DMS114 treated with DMSO at 0.1 percent for 48 hours (cell line): Measurements from ENCODE around the gene RABL6.
"Not testable (repeated sequence)": the region's sequence is repeated elsewhere in the genome, so short reads cannot be mapped to it uniquely, and the experiment has no call there.

Experiments used
- DNase-seq: peaks from one replicate; lab custom pipeline; 2025; ENCODE audit not compliant: unreplicated experiment; lab: John Stamatoyannopoulos, UW

RABL6 gene

DNA sequence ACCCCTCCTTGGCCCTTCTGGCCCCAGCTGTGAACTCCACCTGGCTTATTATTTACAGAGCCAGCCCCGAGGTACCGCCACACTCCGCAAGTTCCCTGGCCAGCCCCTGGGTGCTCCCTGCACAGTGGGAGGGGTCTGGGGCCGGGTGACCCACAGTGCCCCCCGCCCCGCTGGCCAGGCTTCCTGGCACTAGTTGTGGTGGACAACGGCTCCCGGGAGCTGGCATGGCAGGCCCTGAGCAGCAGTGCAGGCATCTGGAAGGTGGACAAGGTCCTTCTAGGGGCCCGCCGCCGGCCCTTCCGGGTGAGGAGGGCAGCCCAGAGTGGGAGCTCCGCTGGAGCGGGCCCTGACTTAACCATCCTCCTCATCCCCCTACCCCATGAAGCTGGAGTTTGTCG, 48.3 kb downstream of the RABL6 start:
- DNase-seq, result no peak

DNA sequence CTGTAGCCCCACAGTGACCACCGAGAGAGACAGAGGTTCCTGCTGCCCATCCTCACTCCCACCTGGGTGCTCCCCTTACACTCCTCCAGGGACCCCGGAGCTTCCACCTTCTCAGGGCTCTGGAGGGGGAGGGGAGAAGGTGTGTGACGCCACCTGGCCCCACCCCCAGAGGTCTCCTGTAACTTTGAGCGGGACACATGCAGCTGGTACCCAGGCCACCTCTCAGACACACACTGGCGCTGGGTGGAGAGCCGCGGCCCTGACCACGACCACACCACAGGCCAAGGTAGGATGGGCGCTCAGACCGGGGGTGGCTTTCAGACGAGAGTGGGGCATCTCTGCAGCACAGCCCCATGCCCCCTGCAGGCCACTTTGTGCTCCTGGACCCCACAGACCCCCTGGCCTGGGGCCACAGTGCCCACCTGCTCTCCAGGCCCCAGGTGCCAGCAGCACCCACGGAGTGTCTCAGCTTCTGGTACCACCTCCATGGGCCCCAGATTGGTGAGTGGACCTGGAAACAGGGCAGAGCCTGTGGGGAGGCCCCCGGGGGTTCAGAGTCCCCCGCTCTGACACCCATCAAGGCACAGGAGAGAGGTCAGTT, 48.9 kb downstream of the RABL6 start:
- no peak for DNase-seq

DNA sequence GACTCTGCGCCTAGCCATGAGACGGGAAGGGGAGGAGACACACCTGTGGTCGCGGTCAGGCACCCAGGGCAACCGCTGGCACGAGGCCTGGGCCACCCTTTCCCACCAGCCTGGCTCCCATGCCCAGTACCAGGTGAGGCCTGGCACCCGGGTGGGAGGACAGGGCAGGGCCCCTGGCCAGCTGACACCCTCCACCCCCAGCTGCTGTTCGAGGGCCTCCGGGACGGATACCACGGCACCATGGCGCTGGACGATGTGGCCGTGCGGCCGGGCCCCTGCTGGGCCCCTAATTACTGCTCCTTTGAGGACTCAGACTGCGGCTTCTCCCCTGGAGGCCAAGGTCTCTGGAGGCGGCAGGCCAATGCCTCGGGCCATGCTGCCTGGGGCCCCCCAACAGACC, 49.4 kb downstream of the RABL6 start:
- no peak for DNase-seq

DNA sequence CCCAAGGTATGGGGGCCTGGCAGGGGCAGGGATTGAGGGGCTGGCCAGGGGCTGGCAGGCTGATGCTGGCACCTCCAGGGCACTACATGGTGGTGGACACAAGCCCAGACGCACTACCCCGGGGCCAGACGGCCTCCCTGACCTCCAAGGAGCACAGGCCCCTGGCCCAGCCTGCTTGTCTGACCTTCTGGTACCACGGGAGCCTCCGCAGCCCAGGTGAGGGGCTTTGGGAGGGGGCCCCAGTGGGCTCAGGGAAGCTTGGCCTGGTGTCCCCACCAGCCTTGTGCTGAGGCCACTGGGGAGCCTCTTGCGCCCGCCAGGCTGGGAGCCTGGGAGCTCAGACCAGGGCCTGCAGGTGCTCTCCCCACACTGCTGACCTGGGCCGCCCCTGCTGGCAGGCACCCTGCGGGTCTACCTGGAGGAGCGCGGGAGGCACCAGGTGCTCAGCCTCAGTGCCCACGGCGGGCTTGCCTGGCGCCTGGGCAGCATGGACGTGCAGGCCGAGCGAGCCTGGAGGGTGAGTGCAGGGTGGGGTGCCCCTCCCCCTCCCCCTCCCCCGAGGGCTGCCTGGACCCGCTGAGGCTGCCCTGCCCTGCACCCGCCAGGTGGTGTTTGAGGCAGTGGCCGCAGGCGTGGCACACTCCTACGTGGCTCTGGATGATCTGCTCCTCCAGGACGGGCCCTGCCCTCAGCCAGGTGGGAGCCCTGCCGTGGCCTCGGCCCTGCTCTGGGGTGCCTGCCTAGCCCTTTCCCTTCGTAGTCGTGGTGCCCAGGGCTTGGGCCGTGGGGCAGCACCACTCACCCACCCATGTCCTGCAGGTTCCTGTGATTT, 50.0 kb downstream of the RABL6 start:
- no peak for DNase-seq

DNA sequence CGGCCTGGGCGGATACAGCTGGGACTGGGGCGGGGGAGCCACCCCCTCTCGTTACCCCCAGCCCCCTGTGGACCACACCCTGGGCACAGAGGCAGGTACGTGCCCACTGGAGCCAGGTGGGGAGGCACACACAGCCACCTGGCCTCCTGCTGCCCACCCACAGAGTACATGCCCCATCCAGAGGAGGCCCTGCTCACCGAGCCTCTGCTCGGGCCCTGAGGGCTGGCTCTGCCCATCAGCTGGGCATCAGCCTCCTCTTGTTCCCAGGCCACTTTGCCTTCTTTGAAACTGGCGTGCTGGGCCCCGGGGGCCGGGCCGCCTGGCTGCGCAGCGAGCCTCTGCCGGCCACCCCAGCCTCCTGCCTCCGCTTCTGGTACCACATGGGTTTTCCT, 50.7 kb downstream of the RABL6 start:
- DNase-seq, result no peak

DNA sequence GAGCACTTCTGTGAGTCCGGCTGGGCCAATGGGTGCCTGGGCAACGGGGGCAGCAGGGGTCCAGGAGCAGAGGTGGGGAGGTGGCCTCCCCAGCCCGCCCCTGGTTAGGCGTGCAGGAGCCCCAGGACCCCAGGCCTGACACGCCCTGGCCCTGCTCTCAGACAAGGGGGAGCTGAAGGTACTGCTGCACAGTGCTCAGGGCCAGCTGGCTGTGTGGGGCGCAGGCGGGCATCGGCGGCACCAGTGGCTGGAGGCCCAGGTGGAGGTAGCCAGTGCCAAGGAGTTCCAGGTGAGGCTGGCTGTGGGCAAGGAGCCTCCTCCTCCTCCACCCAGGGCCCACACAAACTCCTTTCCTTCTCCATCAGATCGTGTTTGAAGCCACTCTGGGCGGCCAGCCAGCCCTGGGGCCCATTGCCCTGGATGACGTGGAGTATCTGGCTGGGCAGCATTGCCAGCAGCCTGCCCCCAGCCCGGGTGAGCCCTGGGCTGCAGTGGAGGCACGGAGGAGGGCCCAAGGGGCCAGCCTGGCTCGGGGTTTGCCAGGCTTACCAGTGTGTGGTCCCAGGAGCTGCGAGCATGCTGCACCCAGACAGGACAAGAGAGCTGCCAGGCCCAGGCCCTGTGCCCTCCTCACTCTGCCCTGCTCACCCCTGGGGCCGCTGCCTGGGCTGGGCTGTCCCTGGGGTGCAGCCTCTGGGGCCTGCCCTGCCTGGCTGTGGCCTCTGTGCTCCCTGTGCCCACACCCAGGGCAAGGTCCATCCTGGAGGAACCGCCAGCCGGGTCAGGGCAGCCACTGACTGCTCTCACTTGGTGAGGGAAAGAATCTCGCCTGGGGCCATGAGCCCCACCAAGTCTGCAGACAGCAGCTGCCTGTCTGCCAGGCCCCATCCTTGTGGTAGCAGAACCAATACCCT, 51.4 kb downstream of the RABL6 start:
- no peak for DNase-seq

DNA sequence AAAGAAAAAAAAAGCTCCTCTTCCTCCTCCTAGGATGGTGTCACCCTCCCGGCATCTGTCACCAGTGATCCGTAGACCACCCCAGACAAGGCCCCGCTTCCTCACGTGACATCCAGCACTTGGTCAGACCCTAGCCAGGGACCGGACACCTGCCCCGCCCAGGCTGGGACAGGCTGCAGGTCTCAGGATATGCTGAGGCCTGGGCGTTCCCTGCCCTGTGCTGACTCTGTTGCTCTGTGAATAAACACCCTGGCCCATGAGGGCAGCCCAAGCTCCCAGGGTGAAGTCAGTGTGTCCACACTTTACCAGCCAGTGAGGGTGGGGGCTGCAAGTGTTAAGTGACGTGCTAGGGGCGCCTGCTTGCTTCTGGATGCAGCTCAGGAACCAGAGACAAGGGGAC, 52.8 kb downstream of the RABL6 start:
- DNase-seq, result no peak

DNA sequence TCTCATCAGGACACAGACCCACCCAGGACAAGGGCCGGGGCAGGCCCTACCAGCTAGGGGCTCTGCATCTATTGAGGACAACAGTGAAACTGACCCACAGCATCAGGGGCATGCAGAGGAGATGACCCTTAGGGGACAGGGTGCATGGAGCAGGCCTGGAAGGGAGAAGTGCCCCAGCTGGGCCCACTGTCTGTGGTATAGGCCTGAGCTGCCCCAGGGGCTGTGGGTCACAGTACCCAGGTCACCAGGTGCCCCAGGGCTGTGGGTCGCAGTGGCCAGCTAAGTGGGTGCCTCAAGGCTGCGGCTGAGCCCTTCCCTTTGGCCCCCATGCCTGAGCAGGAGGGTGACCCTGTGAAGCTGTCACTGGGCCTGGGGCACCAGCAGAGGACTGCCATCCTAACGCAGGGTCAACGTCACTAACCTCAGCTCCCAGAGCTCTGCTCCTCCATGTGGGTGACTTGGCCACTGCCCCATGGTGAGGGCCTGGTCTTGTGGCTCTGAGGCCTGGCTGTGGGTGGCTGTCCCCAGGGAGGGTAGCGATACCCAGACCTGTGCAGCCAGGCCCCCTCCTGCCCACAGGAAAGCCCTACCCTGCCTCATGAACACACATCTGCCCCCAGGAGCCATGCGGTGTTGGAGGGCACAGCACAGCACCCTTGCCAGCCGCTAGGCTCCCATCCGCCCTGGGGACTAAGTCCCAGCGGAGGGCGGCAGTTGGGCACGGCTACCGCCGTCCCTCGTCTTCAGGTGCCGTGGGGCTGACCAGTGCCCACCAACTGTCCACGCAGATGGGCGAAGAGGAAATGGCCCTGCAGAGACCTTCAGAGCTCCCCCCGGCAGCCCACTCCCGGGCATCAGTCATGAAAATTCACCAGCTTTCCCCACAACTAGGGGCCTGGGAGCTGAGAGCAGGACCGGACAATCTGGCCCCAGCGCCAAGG, 53.5 kb downstream of the RABL6 start:
- no peak for DNase-seq

DNA sequence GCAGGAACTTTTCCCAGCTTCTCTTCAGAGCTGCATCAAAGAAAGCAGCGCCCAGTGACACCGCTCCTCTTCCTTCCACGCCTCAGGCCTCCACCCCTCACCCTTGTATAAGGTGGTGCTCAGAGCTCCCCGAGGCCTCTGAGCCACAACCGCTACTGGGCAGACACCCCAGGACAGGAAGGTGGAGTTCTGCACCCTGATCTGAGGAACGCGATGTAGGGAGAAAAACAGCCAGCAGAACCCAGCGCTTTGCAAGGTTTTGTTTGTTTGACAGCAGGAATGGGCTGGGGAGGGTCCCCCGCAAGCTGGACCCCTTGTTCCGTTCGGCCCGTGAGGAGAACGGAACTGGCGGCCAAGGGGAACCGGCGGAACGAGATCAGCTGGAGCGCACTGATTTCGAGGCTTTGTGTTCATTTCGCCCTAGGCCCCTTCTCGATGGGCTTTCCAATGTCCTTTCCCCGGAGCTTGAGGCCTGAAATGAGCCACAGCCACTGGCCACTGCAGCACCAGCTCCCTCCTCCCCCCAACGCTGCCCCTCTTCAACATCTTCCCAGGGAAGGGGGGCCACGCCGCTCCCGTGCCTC, 54.2 kb downstream of the RABL6 start:
- no peak for DNase-seq

DNA sequence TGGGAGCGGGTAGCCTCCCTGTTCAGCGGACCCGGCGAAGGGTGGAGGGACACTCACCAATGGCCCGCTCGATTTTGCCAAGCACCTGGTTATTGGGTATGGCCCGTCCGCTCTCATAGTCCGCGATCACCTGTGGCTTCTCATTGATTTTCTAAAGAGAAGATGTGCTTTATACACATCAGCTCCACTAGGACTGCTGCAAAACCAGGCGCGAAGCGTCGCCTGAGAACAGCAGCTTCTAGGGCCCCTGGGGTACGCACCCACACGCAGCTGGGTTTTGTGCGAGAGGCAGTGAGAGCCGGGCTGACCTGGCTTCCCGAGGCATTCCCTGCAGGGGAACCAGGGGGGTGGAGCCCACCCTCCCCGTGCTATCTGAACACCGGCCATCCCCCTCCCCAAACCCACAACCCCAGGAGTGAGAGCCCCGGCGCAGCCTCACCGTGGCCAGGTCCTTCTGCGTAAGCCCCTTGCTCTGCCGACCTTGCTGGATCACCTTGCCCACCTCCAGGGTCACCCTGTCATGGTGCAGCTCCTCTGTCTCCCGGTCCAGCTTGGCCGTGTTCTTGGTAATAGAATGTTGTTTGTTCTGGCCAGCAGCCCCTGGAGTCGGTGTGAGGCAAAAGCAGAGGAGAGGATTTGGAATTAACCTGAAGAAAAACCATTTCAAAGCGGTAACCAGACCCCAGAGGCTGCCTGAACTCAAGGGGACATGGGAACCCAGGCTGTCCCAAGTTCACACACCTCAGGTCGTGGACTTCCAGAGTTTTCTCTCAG, 55.3 kb downstream of the RABL6 start:
- DNase-seq, result no peak

DNA sequence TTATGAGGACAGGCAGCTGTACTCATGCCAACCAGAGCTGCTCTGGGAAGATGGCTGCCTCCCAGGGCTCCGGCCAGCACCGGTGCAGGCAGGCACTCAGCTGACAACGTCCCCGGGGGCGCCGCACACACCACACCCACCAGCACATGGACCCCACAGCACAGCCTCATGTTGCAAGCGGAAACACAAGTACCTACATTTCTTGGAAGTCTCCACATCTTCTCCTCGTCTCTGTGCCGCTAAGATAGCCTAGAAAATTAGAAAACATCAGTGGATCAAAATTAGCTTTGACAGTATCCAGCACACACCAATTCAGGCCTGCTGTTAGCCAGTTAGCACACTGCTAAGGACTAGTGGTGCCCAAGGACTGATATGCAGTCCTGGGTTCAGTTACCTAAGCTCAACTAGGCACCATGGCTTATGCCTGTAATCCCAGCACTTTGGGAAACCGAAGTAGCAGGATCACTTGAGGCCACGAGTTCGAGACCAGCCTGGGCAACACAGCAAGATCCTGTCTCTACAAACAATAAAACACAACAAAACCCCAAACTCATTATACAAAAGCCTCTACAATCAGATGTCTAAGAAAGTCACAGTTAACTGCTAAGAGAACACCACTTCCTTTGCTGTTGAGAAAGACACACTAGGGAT, 56.0 kb downstream of the RABL6 start:
- DNase-seq, result no peak

DNA sequence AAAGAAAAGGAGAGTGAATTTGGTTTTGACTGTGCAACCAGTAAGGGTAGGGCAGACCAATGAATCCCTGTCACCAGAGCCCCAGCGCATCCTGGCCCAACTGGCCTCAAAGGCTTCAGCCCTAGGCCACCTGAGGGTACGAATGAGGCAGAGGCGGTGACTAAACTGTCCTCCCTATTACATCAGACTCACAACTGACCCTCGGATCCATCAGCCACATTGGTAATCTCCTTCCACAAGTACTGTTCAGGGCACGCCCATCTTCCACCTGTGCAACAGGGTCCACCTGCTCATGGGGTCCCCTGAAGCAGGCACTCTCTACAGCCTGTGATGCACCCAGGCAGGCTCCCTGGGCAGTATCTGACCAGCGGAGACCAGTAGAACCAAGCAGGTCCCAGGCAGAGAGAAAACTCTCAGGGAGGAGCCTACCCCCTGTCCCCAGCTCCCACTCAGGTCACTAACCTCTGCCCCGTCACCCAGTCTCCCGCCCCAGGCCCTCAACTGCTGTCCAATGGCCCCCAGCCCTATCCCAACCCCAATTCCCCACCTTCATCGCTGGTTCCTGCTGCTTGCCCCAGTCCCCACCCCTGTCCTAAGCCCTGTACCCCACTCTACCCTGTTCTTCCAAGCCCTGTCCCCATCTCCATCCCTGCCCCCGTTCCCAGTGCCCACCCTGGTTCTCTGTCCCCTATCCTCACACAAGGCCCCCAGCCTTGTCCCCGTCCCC, 57.5 kb downstream of the RABL6 start:
- no peak for DNase-seq

DNA sequence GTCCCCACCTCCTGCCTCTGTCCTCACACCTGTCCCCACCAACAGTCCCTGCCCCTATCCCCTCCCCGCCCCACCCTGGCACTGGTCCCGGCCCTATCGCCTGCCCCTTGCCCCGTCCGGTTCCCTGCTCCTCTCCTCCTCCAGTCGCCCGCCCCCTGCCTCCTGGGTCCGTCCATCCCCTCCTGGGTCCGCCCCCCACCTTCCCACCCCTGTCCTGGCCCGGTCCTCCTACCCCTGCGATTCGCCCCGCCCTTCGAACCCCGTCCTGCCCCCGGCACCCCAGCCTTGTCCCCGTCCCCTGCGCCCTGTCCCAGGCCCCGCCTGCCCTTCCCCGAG, 58.0 kb downstream of the RABL6 start:
- DNase-seq, result no peak

DNA sequence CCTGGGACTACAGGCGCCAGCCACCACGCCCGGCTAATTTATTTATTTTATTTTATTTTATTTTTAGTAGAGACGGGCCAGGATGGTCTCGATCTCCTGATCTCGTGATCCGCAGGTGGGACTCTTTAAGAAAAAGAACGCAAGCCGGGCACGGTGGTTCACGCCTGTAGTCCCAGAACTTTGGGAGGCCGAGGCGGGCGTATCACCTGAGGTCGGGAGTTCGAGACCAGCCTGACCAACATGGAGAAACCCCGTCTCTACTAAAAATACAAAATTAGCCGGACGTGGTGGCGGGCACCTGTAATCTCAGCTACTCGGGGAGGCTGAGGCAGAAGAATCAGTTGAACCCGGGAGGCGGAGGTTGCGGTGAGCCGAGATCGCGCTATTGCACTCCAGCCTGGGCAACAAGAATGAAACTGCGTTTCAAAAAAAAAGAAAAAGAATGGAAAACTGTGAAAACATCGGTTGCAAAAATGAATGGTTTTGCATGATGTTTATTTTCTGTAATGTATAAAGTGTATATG, 59.2 kb downstream of the RABL6 start:
- DNase-seq, result not testable (repeated sequence)

DNA sequence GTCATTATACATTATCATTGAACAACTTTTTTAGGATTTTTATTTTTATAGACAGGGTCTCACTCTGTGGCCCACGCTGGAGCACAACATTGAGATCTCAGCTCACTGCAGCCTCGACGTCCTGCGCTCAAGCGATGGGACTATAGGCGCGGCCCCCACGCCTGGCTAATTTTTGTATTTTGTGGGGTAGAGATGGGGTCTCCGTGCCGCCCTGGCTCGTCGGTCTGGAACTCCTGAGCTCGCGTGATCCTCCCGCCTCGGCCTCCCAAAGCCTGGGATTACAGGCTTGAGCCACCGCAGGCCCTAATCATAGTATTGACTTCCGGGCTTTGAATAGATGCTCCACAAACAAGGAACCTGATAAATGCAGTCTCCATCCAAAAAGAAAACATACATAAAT, 59.7 kb downstream of the RABL6 start:
- no peak for DNase-seq

DNA sequence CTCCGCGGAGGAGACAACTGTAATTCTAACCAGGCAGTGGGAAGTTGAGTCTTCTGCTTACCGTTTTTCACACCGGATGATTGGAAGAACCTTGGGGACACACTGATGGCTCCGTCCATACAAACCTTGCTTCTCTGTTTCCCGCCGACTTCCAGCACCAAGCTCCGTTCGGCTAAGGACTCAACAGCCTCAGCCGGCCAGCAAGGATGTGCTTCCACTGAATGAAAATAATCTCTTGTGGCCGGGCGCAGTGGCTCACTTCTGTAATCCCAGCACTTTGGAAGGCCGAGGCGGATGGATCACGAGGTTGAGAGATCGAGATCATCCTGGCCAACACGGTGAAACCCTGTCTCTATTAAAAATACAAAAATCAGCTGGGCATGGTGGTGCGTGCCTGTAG, 60.2 kb downstream of the RABL6 start:
- no peak for DNase-seq

DNA sequence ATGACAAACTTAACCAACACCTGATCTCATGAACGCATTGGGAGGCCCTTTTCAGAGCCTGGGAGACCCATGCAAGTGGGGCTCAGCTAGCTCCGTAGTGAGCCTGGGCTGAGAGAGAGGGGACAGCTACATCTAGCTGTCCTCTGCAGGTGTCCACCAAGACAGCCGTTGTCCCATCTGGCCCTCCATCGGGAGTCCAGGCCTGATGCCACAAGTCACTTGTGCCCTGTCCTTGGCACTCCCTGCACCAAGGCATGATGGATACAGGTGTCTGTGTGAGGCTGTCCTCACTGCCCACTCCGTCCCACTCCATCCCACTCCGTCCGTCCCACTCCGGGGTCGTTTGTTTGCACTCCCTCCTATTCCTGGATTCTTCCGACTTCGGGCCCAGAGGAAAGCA, 60.9 kb downstream of the RABL6 start:
- DNase-seq, result no peak

DNA sequence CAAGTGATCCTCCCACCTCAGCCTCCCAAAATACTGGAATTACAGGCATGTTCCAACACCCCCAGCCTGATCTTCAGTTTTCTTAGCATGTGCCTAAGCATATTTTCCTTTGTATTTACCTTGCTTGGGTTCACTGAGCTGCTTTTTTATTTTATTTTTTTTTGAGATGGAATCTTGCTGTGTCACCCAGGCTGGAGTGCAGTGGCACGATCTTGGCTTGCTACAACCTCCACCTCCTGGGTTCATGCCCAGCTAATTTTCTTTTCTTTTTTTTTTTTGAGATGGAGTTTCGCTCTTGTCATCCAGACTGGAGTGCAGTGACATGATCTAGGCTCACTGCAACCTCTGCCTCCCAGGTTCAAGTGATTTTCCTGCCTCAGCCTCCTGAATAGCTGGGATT, 61.9 kb downstream of the RABL6 start:
- DNase-seq, result not testable (repeated sequence)
